ENCODE results near the gene DNASE1. TPM values are rescaled to one million over a fixed set of nuclear protein-coding genes. Genes with fewer than 3 reads are reported as not detected.

Gene DNASE1
- total and polyA plus RNA-seq, 2 donors from 2014 or later = 16.1 to 116 TPM

GRCh38 chr16:3675601-3676130 is 21.2 kb downstream of the DNASE1 start:
- no peak for FAIRE-seq
- no peak overlapping the region for H3K4me3 ChIP-seq (ENCODE audit: low read length in 3 of 3)
- no peak for TF ChIP-seq CTCF (IDR thresholded peaks at IDR 0.05; ENCODE audit: borderline replicate concordance, extremely low read depth, insufficient read depth)
- no peaks in the 10 kb centered on the region for H3K4me1 ChIP-seq (ENCODE audit: control insufficient read depth in 2 of 3, insufficient read depth in 2 of 3, low read depth in 1 of 3, low read length in 3 of 3)
- intact Hi-C loops (cut with DNase I) = no loop called here
- no peaks in the 10 kb centered on the region for H3K9me3 ChIP-seq (ENCODE audit: control insufficient read depth in 2 of 3, insufficient read depth in 1 of 3, low read length in 3 of 3)
- H3K27me3 ChIP-seq (ENCODE audit: control insufficient read depth, insufficient read depth, low read length) = no peaks in the 10 kb centered on the region
- H3K27ac ChIP-seq (ENCODE audit: low read depth in 2 of 2, low read length in 2 of 2) = no peak overlapping the region
- H3K9ac ChIP-seq (ENCODE audit: low read length in 3 of 3) = no peak overlapping the region
- no peak for DNase-seq
- peaks cover 0 to 52% (median 20%) of the 10 kb centered on the region in 3 donors for H3K36me3 ChIP-seq (ENCODE audit: control insufficient read depth in 2 of 3, insufficient read depth in 3 of 3, low read length in 3 of 3)

GRCh38 chr16:3677994-3678393 is 23.5 kb downstream of the DNASE1 start:
- intact Hi-C loops (cut with DNase I) = no loop called here
- Histone ChIP-seq H3K4me3 (ENCODE audit: low read length in 3 of 3) (no peak overlapping the region), H3K27me3 (ENCODE audit: control insufficient read depth, insufficient read depth, low read length) (no peaks in the 10 kb centered on the region), H3K9me3 (ENCODE audit: control insufficient read depth in 2 of 3, insufficient read depth in 1 of 3, low read length in 3 of 3) (no peaks in the 10 kb centered on the region), H3K36me3 (ENCODE audit: control insufficient read depth in 2 of 3, insufficient read depth in 3 of 3, low read length in 3 of 3) (peaks cover 4 to 52% (median 23%) of the 10 kb centered on the region in 3 donors), H3K9ac (ENCODE audit: low read length in 3 of 3) (no peak overlapping the region), H3K27ac (ENCODE audit: low read depth in 2 of 2, low read length in 2 of 2) (no peak overlapping the region), H3K4me1 (ENCODE audit: control insufficient read depth in 2 of 3, insufficient read depth in 2 of 3, low read depth in 1 of 3, low read length in 3 of 3) (peaks cover 0 to 3% (median 0%) of the 10 kb centered on the region in 3 donors)
- no peak for FAIRE-seq
- DNase-seq = no peak
- no peak for TF ChIP-seq CTCF (IDR thresholded peaks at IDR 0.05; ENCODE audit: borderline replicate concordance, extremely low read depth, insufficient read depth)

- Histone ChIP-seq H3K27ac (ENCODE audit: low read depth in 2 of 2, low read length in 2 of 2) (no peak overlapping the region), H3K36me3 (ENCODE audit: control insufficient read depth in 2 of 3, insufficient read depth in 3 of 3, low read length in 3 of 3) (peaks cover 4 to 44% (median 21%) of the 10 kb centered on the region in 3 donors), H3K9me3 (ENCODE audit: control insufficient read depth in 2 of 3, insufficient read depth in 1 of 3, low read length in 3 of 3) (no peaks in the 10 kb centered on the region), H3K27me3 (ENCODE audit: control insufficient read depth, insufficient read depth, low read length) (no peaks in the 10 kb centered on the region), H3K4me3 (ENCODE audit: low read length in 3 of 3) (no peak overlapping the region), H3K4me1 (ENCODE audit: control insufficient read depth in 2 of 3, insufficient read depth in 2 of 3, low read depth in 1 of 3, low read length in 3 of 3) (peaks cover 0 to 3% (median 0%) of the 10 kb centered on the region in 3 donors), H3K9ac (ENCODE audit: low read length in 3 of 3) (no peak overlapping the region)
- no peak for TF ChIP-seq CTCF (IDR thresholded peaks at IDR 0.05; ENCODE audit: borderline replicate concordance, extremely low read depth, insufficient read depth)
- intact Hi-C loops (cut with DNase I) = no loop called here
- DNase-seq (peak in 1 of 5 donors; percentile 45), FAIRE-seq (no peak)
These were observed 26.7 kb downstream of the DNASE1 start for GRCh38 chr16:3681206-3681605.

GRCh38 chr16:3687021-3687420 is 32.5 kb downstream of the DNASE1 start:
- H3K4me3 ChIP-seq (ENCODE audit: low read length in 3 of 3) = no peak overlapping the region
- H3K9ac ChIP-seq (ENCODE audit: low read length in 3 of 3) = no peak overlapping the region
- TF ChIP-seq CTCF (IDR thresholded peaks at IDR 0.05; ENCODE audit: borderline replicate concordance, extremely low read depth, insufficient read depth) = no peak
- FAIRE-seq (no peak), DNase-seq (no peak)
- no peaks in the 10 kb centered on the region for H3K9me3 ChIP-seq (ENCODE audit: control insufficient read depth in 2 of 3, insufficient read depth in 1 of 3, low read length in 3 of 3)
- H3K36me3 ChIP-seq (ENCODE audit: control insufficient read depth in 2 of 3, insufficient read depth in 3 of 3, low read length in 3 of 3) = peaks cover under 1 to 19% (median 15%) of the 10 kb centered on the region in 3 donors
- intact Hi-C loops (cut with DNase I) = no loop called here
- H3K27ac ChIP-seq (ENCODE audit: low read depth in 2 of 2, low read length in 2 of 2) = no peak overlapping the region
- H3K27me3 ChIP-seq (ENCODE audit: control insufficient read depth, insufficient read depth, low read length) = no peaks in the 10 kb centered on the region
- H3K4me1 ChIP-seq (ENCODE audit: control insufficient read depth in 2 of 3, insufficient read depth in 2 of 3, low read depth in 1 of 3, low read length in 3 of 3) = peaks cover 0 to 5% (median 0%) of the 10 kb centered on the region in 3 donors
